SU-DHL-6 (cell line): ENCODE results near the gene ECI1.

Experiments
- H2AFZ ChIP-seq: fragments of 200-600 bp; sonication (generic); 2 replicates; pipeline ENCODE4 v1.6.1; 2014; ENCODE audit warnings: low read depth, mild to moderate bottlenecking, moderate library complexity, mixed read lengths, antibody characterized with exemption, low read length; ENCODE audit not compliant: severe bottlenecking
- H3F3A ChIP-seq: fragments of 200-600 bp; shearing (Covaris generic); 2 replicates; pipeline ENCODE4 v1.6.0; 2016; ENCODE audit warnings: antibody characterized with exemption, mild to moderate bottlenecking; ENCODE audit not compliant: insufficient read depth
- H3K27ac ChIP-seq: fragments of 200-600 bp; sonication (generic); 2 replicates; pipeline ENCODE4 v1.5.1; 2016; ENCODE audit warnings: low read depth, mild to moderate bottlenecking, low read length, moderate library complexity, mixed read lengths
- H3K27me3 ChIP-seq: fragments of 200-600 bp; sonication (generic), shearing (Covaris generic); 2 replicates; pipeline ENCODE4 v1.6.0; 2014; ENCODE audit warnings: mild to moderate bottlenecking, low read length
- H3K36me3 ChIP-seq: fragments of 200-600 bp; sonication (generic); 2 replicates; pipeline ENCODE4 v1.6.1; 2014; ENCODE audit warnings: mild to moderate bottlenecking, low read length, mixed read lengths
- H3K4me2 ChIP-seq: fragments of 300-600, 200-600 bp; shearing (Covaris generic), sonication (generic); 2 replicates; pipeline ENCODE4 v1.6.0; 2014; ENCODE audit warnings: low read length, low read depth, mild to moderate bottlenecking; ENCODE audit not compliant: poor library complexity, severe bottlenecking
- H3K4me3 ChIP-seq: fragments of 200-600 bp; sonication (generic); 2 replicates; pipeline ENCODE4 v1.5.1; 2014; ENCODE audit warnings: antibody characterized with exemption, low read length, mild to moderate bottlenecking, mixed read lengths; ENCODE audit not compliant: insufficient read depth, poor library complexity, severe bottlenecking
- H3K79me2 ChIP-seq: fragments of 200-600 bp; sonication (generic); 2 replicates; pipeline ENCODE4 v1.6.1; 2014; ENCODE audit warnings: mild to moderate bottlenecking, low read length, moderate library complexity; ENCODE audit not compliant: insufficient read depth
- H3K9ac ChIP-seq: fragments of 200-600 bp; sonication (generic); 2 replicates; pipeline ENCODE4 v1.7.0; 2014; ENCODE audit warnings: mild to moderate bottlenecking, low read length
- H3K9me2 ChIP-seq: fragments of 200-600 bp; sonication (generic); replicated peaks from 2 replicates; pipeline ENCODE4 v1.6.1; 2014; ENCODE audit warnings: low read length; ENCODE audit not compliant: insufficient read depth
- H3K9me3 ChIP-seq: fragments of 200-600 bp; sonication (generic); 2 replicates; pipeline ENCODE4 v1.6.1; 2014; ENCODE audit warnings: low read length, mixed read lengths; ENCODE audit not compliant: insufficient read depth
- H4K20me1 ChIP-seq: fragments of 200-600 bp; sonication (generic); 2 replicates; pipeline ENCODE4 v1.6.1; 2014; ENCODE audit warnings: low read depth, mild to moderate bottlenecking, antibody characterized with exemption, low read length, moderate library complexity, mixed read lengths
- EZH2phosphoT487 ChIP-seq: fragments of 200-600 bp; sonication (generic), shearing (Covaris generic); conservative IDR thresholded peaks from 2 replicates; pipeline ENCODE4 v1.6.1; 2018; ENCODE audit warnings: mild to moderate bottlenecking, antibody characterized with exemption, low read length, moderate library complexity, mixed read lengths
- TF ChIP-seq, protein P1 (sequence below): fragments of 200-600 bp; sonication (generic); IDR thresholded peaks from one replicate; pipeline ENCODE4 v1.5.1; 2017; ENCODE audit warnings: antibody characterized with exemption, mild to moderate bottlenecking, low read length, moderate library complexity; ENCODE audit not compliant: insufficient read depth, poor library complexity, severe bottlenecking

Gene ECI1

DNA sequence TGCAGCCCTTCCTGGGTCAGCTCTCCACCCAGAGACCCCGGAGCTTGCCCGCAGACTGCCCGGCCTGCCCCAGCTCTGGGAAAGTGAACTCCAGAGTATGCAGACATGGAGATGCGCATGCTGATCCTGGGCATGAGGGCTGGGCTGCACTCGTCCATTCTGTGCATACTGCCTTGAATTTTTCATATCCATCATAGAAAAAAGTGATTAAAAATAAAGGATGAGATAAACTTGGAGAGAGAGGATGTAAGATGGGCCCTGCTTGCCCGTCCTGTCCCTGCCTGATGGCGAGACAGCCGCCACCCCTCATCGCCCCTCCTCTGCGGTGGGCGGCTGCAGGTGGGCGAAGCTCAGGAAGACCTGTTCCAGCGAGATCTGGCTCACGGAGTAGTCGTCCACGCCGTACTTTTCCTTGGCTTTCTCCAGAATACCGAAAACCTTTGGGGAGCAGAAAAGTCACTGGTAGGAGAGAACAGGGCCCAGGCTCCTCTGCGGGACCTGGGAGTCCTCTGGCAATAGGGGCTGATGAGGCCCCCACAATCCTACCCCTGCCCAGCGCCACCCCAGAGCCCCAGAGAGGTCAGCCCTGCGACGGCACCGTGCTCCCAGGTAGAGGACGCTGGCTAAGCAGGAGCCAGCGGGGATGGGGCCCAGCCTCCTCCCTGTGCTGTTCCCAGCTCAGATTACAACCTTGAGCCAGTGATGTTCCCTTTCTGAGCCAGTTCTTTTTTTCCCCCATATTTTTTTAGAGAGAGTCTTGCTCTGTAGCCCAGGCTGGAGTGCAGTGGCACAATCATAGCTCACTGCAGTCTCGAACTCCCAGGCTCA, 25.2 kb upstream of the ECI1 start:
- Histone ChIP-seq H3K27ac (no peak overlapping the region), H3K79me2 (no peaks in the 10 kb centered on the region), H3K9me2 (no peaks in the 10 kb centered on the region), H3F3A (no peaks in the 10 kb centered on the region), H3K9me3 (no peaks in the 10 kb centered on the region), H3K4me2 (no peak overlapping the region), H2AFZ (no peak overlapping the region), H3K27me3 (no peaks in the 10 kb centered on the region), H3K9ac (no peak overlapping the region), H3K4me3 (no peak overlapping the region), H3K36me3 (no peaks in the 10 kb centered on the region), H4K20me1 (no peaks in the 10 kb centered on the region)
- TF ChIP-seq EZH2phosphoT487: no peak
- TF ChIP-seq, protein P1, sequence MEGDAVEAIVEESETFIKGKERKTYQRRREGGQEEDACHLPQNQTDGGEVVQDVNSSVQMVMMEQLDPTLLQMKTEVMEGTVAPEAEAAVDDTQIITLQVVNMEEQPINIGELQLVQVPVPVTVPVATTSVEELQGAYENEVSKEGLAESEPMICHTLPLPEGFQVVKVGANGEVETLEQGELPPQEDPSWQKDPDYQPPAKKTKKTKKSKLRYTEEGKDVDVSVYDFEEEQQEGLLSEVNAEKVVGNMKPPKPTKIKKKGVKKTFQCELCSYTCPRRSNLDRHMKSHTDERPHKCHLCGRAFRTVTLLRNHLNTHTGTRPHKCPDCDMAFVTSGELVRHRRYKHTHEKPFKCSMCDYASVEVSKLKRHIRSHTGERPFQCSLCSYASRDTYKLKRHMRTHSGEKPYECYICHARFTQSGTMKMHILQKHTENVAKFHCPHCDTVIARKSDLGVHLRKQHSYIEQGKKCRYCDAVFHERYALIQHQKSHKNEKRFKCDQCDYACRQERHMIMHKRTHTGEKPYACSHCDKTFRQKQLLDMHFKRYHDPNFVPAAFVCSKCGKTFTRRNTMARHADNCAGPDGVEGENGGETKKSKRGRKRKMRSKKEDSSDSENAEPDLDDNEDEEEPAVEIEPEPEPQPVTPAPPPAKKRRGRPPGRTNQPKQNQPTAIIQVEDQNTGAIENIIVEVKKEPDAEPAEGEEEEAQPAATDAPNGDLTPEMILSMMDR: no peak

DNA sequence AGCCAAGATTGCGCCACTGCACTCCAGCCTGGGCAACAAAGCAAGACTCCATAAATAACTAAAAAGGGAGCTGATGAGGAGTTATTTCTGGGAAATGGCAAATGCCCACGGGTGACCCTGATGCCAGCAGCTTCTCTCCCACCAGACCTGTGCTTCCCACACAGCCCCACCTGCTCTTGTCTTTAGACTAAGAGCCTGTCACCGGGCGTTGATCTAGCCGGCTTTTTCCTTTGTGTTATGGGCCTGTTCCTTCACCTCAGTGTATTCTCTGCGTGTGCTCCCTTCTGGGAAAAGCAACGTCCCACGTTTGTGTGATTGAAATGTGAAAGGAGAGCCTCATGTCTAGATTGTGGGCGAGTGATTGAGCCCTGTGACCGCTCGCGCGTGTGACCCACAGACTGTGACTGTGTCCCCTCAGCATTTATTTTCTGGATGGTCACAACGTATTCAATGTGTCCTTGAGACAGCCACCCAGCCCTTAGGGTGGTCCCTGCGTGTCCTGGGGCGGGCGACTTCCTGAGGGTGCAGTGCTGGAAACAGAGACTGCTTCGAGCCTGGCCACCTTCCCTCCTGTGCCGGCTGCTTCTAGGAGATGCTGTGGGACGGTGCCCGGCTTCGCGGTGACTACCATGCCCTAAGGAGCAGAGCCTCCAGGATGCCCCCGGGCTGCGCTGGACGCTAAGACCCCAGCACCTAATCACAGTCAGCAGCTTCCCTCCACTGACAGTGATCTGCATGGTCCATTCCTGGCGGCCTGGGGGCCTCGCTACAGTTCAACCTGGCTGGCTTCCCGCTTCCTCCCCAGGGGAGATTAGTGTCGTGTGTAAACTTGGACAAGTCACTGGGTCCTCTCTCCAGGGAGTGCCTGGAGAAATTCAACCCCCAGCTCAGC, 24.3 kb upstream of the ECI1 start:
- Histone ChIP-seq H3K27me3 (no peaks in the 10 kb centered on the region), H3K79me2 (no peaks in the 10 kb centered on the region), H4K20me1 (no peaks in the 10 kb centered on the region), H3K9ac (no peak overlapping the region), H3K4me3 (no peak overlapping the region), H3F3A (no peaks in the 10 kb centered on the region), H3K9me2 (no peaks in the 10 kb centered on the region), H2AFZ (no peak overlapping the region), H3K36me3 (no peaks in the 10 kb centered on the region), H3K27ac (no peak overlapping the region), H3K9me3 (no peaks in the 10 kb centered on the region), H3K4me2 (no peak overlapping the region)
- TF ChIP-seq, protein P1: no peak
- no peak for TF ChIP-seq EZH2phosphoT487

DNA sequence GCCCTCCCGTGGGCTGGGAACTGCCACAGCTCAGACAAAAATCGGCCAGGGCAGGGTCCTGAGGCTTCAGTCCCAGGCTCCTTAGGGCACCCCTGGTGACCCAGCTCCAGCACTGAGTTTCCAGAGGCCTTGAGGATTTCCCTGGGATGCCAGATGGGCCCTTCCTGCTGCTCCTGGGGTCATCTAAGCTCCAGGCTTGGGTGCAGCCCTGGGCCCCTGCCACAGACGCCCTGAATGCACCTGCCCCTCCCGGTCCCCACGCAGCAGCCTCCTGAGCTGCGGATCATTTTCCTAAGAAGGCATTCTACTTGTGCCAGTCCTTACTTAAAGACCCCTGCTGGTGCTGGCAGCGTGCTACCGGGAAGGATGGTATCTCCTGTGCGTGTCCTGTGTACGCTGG, 22.5 kb upstream of the ECI1 start:
- TF ChIP-seq, protein P1: no peak
- no peak for TF ChIP-seq EZH2phosphoT487
- H3K79me2 ChIP-seq: peaks cover 7% of the 10 kb centered on the region; the same call in 1 of the 2 replicates
- no peaks in the 10 kb centered on the region for H3K9me3 ChIP-seq
- H3K9ac ChIP-seq: no peak overlapping the region
- no peaks in the 10 kb centered on the region; the same call in 1 of the 2 replicates for H4K20me1 ChIP-seq
- no peak overlapping the region for H2AFZ ChIP-seq
- H3K4me3 ChIP-seq: no peak overlapping the region
- no peak overlapping the region for H3K27ac ChIP-seq
- H3F3A ChIP-seq: no peaks in the 10 kb centered on the region
- H3K27me3 ChIP-seq: no peaks in the 10 kb centered on the region
- H3K9me2 ChIP-seq: no peaks in the 10 kb centered on the region
- no peak overlapping the region for H3K4me2 ChIP-seq
- H3K36me3 ChIP-seq: no peaks in the 10 kb centered on the region
